ENCODE data around the gene TPRA1.

Gene TPRA1

DNA sequence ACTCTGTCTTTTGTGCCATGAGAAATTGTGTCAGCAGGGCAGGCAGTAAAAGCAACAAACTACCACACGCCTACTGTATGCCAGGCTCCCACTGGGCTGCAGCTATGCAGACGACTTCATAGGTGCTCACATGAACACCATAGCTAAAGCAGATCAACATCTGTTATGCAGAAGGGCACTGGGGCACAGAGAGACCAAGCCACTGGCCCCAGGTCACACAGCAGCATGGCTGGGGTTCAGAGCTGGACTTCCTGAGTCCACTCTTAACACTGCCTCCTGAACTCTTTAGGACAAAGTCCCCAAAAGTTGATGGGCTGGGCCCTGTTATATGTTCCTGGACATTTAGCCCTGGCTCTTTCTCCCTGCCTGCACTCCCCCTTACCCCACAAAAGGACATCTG is 12.4 kb downstream of the TPRA1 start:
- Histone ChIP-seq H2AFZ (ENCODE audit: low read depth, low read length) (no peak overlapping the region), H3K79me2 (ENCODE audit: insufficient read depth, low read length) (peaks cover 22% of the 10 kb centered on the region), H3K9me3 (ENCODE audit: insufficient read depth, low read length, severe bottlenecking) (no peaks in the 10 kb centered on the region), H3K27me3 (ENCODE audit: insufficient read depth, low read length, poor library complexity) (no peaks in the 10 kb centered on the region), H3K36me3 (ENCODE audit: insufficient read depth, low read length) (peaks cover 63% of the 10 kb centered on the region), H3K9ac (ENCODE audit: low read depth, low read length) (no peak overlapping the region), H3K4me2 (ENCODE audit: insufficient read depth, low read length) (no peak overlapping the region), H3K4me3 (ENCODE audit: low read depth in 1 of 2, low read length in 2 of 2) (no peak overlapping the region), H4K20me1 (ENCODE audit: insufficient read depth, low read length) (peaks cover 63% of the 10 kb centered on the region), H3K4me1 (ENCODE audit: insufficient read depth, low read length) (peaks cover 8% of the 10 kb centered on the region), H3K27ac (ENCODE audit: low read length) (no peak overlapping the region)
- TF ChIP-seq, protein P1, sequence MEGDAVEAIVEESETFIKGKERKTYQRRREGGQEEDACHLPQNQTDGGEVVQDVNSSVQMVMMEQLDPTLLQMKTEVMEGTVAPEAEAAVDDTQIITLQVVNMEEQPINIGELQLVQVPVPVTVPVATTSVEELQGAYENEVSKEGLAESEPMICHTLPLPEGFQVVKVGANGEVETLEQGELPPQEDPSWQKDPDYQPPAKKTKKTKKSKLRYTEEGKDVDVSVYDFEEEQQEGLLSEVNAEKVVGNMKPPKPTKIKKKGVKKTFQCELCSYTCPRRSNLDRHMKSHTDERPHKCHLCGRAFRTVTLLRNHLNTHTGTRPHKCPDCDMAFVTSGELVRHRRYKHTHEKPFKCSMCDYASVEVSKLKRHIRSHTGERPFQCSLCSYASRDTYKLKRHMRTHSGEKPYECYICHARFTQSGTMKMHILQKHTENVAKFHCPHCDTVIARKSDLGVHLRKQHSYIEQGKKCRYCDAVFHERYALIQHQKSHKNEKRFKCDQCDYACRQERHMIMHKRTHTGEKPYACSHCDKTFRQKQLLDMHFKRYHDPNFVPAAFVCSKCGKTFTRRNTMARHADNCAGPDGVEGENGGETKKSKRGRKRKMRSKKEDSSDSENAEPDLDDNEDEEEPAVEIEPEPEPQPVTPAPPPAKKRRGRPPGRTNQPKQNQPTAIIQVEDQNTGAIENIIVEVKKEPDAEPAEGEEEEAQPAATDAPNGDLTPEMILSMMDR (IDR thresholded peaks at IDR 0.05; ENCODE audit: borderline replicate concordance, extremely low read depth, low read length, poor library complexity, severe bottlenecking): no peak
- no peak for TF ChIP-seq EZH2 (IDR thresholded peaks at IDR 0.05; ENCODE audit: borderline replicate concordance, low read depth, low read length, severe bottlenecking)
- no peak for ATAC-seq (ENCODE audit: insufficient read depth, low read depth)
- DNase-seq: no peak

DNA sequence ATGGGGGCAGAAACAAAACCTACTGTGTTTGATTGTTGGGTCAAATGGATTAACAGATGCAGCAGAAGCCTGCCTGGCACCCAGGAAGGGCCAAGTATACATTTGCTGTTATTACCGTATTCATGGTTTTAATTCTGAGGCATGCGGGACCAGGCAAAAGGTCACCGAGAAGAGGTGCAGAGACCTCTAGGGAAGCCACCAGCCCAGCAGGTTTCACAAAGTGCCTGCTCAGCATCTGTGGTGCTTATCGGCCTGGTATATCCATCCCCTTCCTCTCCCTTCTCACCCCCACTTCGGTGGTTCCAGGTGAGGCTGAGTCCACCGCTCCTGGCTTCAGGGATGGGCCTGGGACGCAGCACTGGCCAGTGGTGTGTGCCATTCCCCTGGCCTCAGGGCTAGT is 13.1 kb downstream of the TPRA1 start:
- ATAC-seq (ENCODE audit: insufficient read depth, low read depth) (no peak), DNase-seq (no peak)
- H4K20me1 ChIP-seq (ENCODE audit: insufficient read depth, low read length): peaks cover 63% of the 10 kb centered on the region
- no peak overlapping the region for H3K9ac ChIP-seq (ENCODE audit: low read depth, low read length)
- TF ChIP-seq, protein P1 (IDR thresholded peaks at IDR 0.05; ENCODE audit: borderline replicate concordance, extremely low read depth, low read length, poor library complexity, severe bottlenecking): no peak
- TF ChIP-seq EZH2 (IDR thresholded peaks at IDR 0.05; ENCODE audit: borderline replicate concordance, low read depth, low read length, severe bottlenecking): no peak
- H3K36me3 ChIP-seq (ENCODE audit: insufficient read depth, low read length): peaks cover 70% of the 10 kb centered on the region
- H3K4me2 ChIP-seq (ENCODE audit: insufficient read depth, low read length): no peak overlapping the region
- H3K9me3 ChIP-seq (ENCODE audit: insufficient read depth, low read length, severe bottlenecking): no peaks in the 10 kb centered on the region
- peaks cover 22% of the 10 kb centered on the region for H3K79me2 ChIP-seq (ENCODE audit: insufficient read depth, low read length)
- no peak overlapping the region for H2AFZ ChIP-seq (ENCODE audit: low read depth, low read length)
- H3K4me1 ChIP-seq (ENCODE audit: insufficient read depth, low read length): peaks cover 8% of the 10 kb centered on the region
- H3K27me3 ChIP-seq (ENCODE audit: insufficient read depth, low read length, poor library complexity): no peaks in the 10 kb centered on the region
- H3K27ac ChIP-seq (ENCODE audit: low read length): no peak overlapping the region
- H3K4me3 ChIP-seq (ENCODE audit: low read depth in 1 of 2, low read length in 2 of 2): no peak overlapping the region

DNA sequence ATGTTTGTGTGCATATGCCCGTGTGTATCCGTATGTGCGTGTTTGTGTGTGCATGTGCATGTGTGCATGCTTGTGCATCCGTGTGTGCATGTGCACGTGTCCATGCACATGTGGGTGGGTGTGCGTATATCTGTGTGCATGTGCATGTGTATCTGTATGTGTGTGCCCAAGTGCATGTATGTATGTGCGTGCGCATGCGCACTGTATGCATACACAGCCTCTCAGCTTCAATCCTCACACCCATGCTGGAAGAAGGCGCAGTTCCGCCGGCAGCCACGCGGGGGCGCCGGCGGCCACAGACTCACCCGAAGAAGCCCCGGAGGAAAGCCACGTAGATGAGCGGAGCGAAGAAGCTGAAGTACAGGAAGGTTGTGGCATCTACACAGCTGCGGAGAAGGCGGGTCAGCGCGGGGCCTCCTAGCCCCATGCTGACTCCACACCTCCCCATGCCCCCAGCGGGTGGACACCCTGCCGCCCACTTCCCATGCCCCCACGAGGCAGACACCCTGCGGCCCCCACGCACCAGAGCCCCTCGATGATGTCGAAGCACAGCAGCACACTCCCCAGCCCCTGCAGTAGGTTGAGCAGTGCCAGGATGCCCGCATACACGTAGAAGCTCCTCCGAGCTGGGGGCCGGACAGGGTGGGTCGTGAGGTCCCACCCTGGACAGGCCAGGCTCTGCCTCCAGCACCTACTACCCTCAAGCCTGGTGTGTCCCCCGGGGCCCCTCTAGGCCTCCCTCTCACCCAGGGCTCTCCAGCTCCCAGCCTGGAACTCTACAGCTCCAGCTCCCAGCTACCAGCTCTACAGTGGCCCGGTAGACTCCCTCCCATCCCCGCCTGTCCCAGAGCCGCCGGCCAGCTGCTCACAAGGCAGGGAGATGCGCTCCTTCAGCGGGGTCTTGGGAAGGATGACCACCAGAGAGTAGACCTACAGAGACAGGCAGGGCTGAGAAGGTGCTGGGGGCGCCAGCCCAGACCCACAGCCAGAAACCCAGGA is 15.4 kb downstream of the TPRA1 start:
- Histone ChIP-seq H3K9ac (ENCODE audit: low read depth, low read length) (no peak overlapping the region; the same call in 1 of the 2 replicates), H3K4me1 (ENCODE audit: insufficient read depth, low read length) (peaks cover 8% of the 10 kb centered on the region), H3K9me3 (ENCODE audit: insufficient read depth, low read length, severe bottlenecking) (no peaks in the 10 kb centered on the region), H3K4me2 (ENCODE audit: insufficient read depth, low read length) (peak overlapping the region; percentile 31), H4K20me1 (ENCODE audit: insufficient read depth, low read length) (peaks cover 50% of the 10 kb centered on the region), H3K4me3 (ENCODE audit: low read depth in 1 of 2, low read length in 2 of 2) (no peak overlapping the region), H3K27ac (ENCODE audit: low read length) (no peak overlapping the region), H3K27me3 (ENCODE audit: insufficient read depth, low read length, poor library complexity) (no peaks in the 10 kb centered on the region), H3K79me2 (ENCODE audit: insufficient read depth, low read length) (peaks cover 4% of the 10 kb centered on the region; the same call in 1 of the 2 replicates), H2AFZ (ENCODE audit: low read depth, low read length) (no peak overlapping the region), H3K36me3 (ENCODE audit: insufficient read depth, low read length) (peaks cover 70% of the 10 kb centered on the region)
- DNase-seq (peak; percentile 90), ATAC-seq (ENCODE audit: insufficient read depth, low read depth) (peak; percentile 94)
- TF ChIP-seq, protein P1 (IDR thresholded peaks at IDR 0.05; ENCODE audit: borderline replicate concordance, extremely low read depth, low read length, poor library complexity, severe bottlenecking): peak; percentile 99
- TF ChIP-seq EZH2 (IDR thresholded peaks at IDR 0.05; ENCODE audit: borderline replicate concordance, low read depth, low read length, severe bottlenecking): no peak
